Endothelial cell of umbilical vein (primary cell): ENCODE data around the gene ITGA11. TPM values are rescaled to one million over a fixed set of nuclear protein-coding genes. Genes with fewer than 3 reads are reported as not detected.

ENCODE experiments used
- BruUV-seq: library from RNA; stranded (reverse); fragments of 400-500 nt; replicated peaks from 2 replicates; lab custom pipeline; 2021; lab: Mats Ljungman, UMichigan
- CTCF ChIA-PET: fragments of 300-600, 350-600 bp; sonication (Branson Sonifier 250); formaldehyde crosslinking; loops from one replicate; lab custom pipeline; 2021; ENCODE audit warnings: antibody characterized with exemption, inconsistent platforms; lab: Charles Lee
- POLR2A ChIA-PET: fragments of 300-600, 350-600 bp; sonication (Branson Sonifier 250); formaldehyde crosslinking; loops from one replicate; lab custom pipeline; 2021; ENCODE audit warnings: antibody characterized with exemption, inconsistent platforms; lab: Charles Lee
- DNase-seq: peaks from one replicate; pipeline ENCODE4 v3.0.0-alpha.2; 2011; ENCODE audit warnings: low read depth, low spot score
- FAIRE-seq: peaks from 2 replicates; lab custom pipeline; 2011; peaks lifted over from hg19 to GRCh38; lab: Jason Lieb, UNC
- H2AFZ ChIP-seq: 2 replicates; pipeline ENCODE4 v1.6.0; 2012; ENCODE audit warnings: low read depth, low read length, control low read depth, inconsistent platforms
- H3K27ac ChIP-seq: 2 replicates; pipeline ENCODE4 v1.5.1; 2011; ENCODE audit warnings: low read depth, mild to moderate bottlenecking, control low read depth, low read length, moderate library complexity; ENCODE audit not compliant: insufficient read depth
- H3K27me3 ChIP-seq, 2 experiments: 2 replicates each; pipeline versions ENCODE4 v1.6.0 to v1.6.1; 2011; ENCODE audit warnings: low read length in 2 of 2, mixed read lengths in 1 of 2; ENCODE audit not compliant: control insufficient read depth in 2 of 2, insufficient read depth in 2 of 2
- H3K36me3 ChIP-seq, 2 experiments: 2 replicates in 1 of 2; 3 replicates in 1 of 2; pipeline ENCODE4 v1.5.1; 2011; ENCODE audit warnings: low read length in 2 of 2, mild to moderate bottlenecking in 1 of 2, moderate library complexity in 1 of 2; ENCODE audit not compliant: control insufficient read depth in 2 of 2, insufficient read depth in 2 of 2; ENCODE audit errors: extremely low read depth in 1 of 2
- H3K4me1 ChIP-seq: 3 replicates; pipeline ENCODE4 v1.5.1; 2011; ENCODE audit warnings: mild to moderate bottlenecking, low read length; ENCODE audit not compliant: control insufficient read depth, insufficient read depth; ENCODE audit errors: extremely low read depth
- H3K4me2 ChIP-seq: 2 replicates; pipeline ENCODE4 v1.6.1; 2011; ENCODE audit warnings: low read length, control low read depth, mixed read lengths; ENCODE audit not compliant: insufficient read depth
- H3K4me3 ChIP-seq, 3 experiments: fragments of 200-600 bp in 1 of 3; sonication (generic), shearing (Covaris generic) in 1 of 3; replicated peaks in 1 of 3; 2 replicates each; pipeline ENCODE4 v1.5.1; 2011 to 2016; ENCODE audit warnings: control low read depth in 3 of 3, low read length in 3 of 3, mild to moderate bottlenecking in 2 of 3, inconsistent platforms in 1 of 3, low read depth in 1 of 3, moderate library complexity in 1 of 3; ENCODE audit not compliant: insufficient read depth in 1 of 3
- H3K79me2 ChIP-seq: 2 replicates; pipeline ENCODE4 v1.6.0; 2012; ENCODE audit warnings: low read length, inconsistent platforms; ENCODE audit not compliant: control insufficient read depth, insufficient read depth
- H3K9ac ChIP-seq: replicated peaks from 2 replicates; pipeline ENCODE3; 2011; ENCODE audit warnings: low read length, control low read depth; ENCODE audit not compliant: insufficient read depth; ENCODE audit errors: extremely low read depth
- H3K9me1 ChIP-seq: replicated peaks from 3 replicates; pipeline ENCODE4 v1.6.0; 2011; ENCODE audit warnings: mild to moderate bottlenecking, low read length; ENCODE audit not compliant: control insufficient read depth, insufficient read depth; ENCODE audit errors: extremely low read depth
- H3K9me3 ChIP-seq: replicated peaks from 2 replicates; pipeline ENCODE4 v1.5.1; 2012; ENCODE audit warnings: low read length, inconsistent platforms; ENCODE audit not compliant: control insufficient read depth, insufficient read depth
- H4K20me1 ChIP-seq: replicated peaks from 2 replicates; pipeline ENCODE3; 2011; ENCODE audit warnings: mild to moderate bottlenecking, low read length; ENCODE audit not compliant: control insufficient read depth, insufficient read depth; ENCODE audit errors: extremely low read depth
- CTCF ChIP-seq, 2 donors: IDR thresholded peaks; 1 replicate in 1 of 2; 2 replicates in 1 of 2; pipeline ENCODE4 v1.5.1; 2011; ENCODE audit warnings: low read length in 2 of 2, mild to moderate bottlenecking in 2 of 2, moderate library complexity in 2 of 2, control low read depth in 1 of 2, inconsistent platforms in 1 of 2, low read depth in 1 of 2; ENCODE audit not compliant: insufficient read depth in 1 of 2; ENCODE audit errors: extremely low read depth in 1 of 2
- EZH2 ChIP-seq: IDR thresholded peaks from 2 replicates; pipeline ENCODE4 v1.6.1; 2012; ENCODE audit warnings: borderline replicate concordance, low read depth, mild to moderate bottlenecking, moderate library complexity, low read length, inconsistent platforms; ENCODE audit not compliant: severe bottlenecking
- FOS ChIP-seq: IDR thresholded peaks from 2 replicates; pipeline ENCODE4 v1.6.1; 2011; ENCODE audit warnings: mild to moderate bottlenecking, low read length, moderate library complexity, borderline replicate concordance; ENCODE audit not compliant: insufficient read depth
- GATA2 ChIP-seq: IDR thresholded peaks from 2 replicates; pipeline ENCODE4 v1.7.0; 2011; ENCODE audit warnings: low read depth, mild to moderate bottlenecking, moderate library complexity, mixed read lengths, low read length; ENCODE audit not compliant: insufficient read length, insufficient read depth
- JUN ChIP-seq: IDR thresholded peaks from 2 replicates; pipeline ENCODE4 v1.6.1; 2011; ENCODE audit warnings: borderline replicate concordance, low read depth; ENCODE audit not compliant: insufficient read length, insufficient read depth
- MAX ChIP-seq: IDR thresholded peaks from 2 replicates; pipeline ENCODE4 v1.6.1; 2011; ENCODE audit not compliant: insufficient read depth, insufficient read length
- MYC ChIP-seq: IDR thresholded peaks from one replicate; pipeline ENCODE4 v1.6.1; 2011; ENCODE audit warnings: mild to moderate bottlenecking, low read depth, low read length
- POLR2A ChIP-seq: IDR thresholded peaks from 2 replicates; pipeline ENCODE4 v1.6.1; 2012; ENCODE audit warnings: low read depth, mild to moderate bottlenecking, control low read depth, low read length
- POLR2AphosphoS5 ChIP-seq: IDR thresholded peaks from 2 replicates; pipeline ENCODE4 v1.6.1; 2012; ENCODE audit warnings: low read depth, mild to moderate bottlenecking, control low read depth, low read length, moderate library complexity; ENCODE audit not compliant: insufficient read depth
- dilution Hi-C: fragments of 300-500 bp; cut with MboI; formaldehyde crosslinking; loops from one replicate; pipeline ENCODE4 v1.15.0; 2019; ENCODE audit warnings: low sequenced_read_pairs; ENCODE audit not compliant: extremely low pct_ligation_motif_present
- intact Hi-C: fragments of 100-400 bp; cut with micrococcal nuclease; formaldehyde crosslinking; loops from one replicate; pipeline ENCODE4 v1.10.0; 2022
- polyA plus RNA-seq, 4 experiments: library from polyadenylated mRNA; depleted of rRNA in 3 of 4; stranded (reverse) in 3 of 4; unstranded in 1 of 4; fragments of >200 nt; gene quantifications; 2 replicates each; pipeline versions ENCODE4 v1.2.1 to v1.2.3, GENCODE V29; 2011 to 2012; ENCODE audit warnings: missing spikeins in 1 of 4
- total RNA-seq: library from RNA; stranded (reverse); gene quantifications from 2 replicates; pipeline ENCODE4 v1.2.3, GENCODE V29; 2021

The ITGA11 gene
- total and polyA plus RNA-seq, 2 donors (not counting 3 experiments of a cell fraction or from before 2014, with no cell fraction given), result 0.18 to 1.0 TPM

GRCh38 chr15:68376447-68377060 lies 55.4 kb downstream of the ITGA11 start:
- dilution Hi-C loops (no loop called here), intact Hi-C loops (no loop called here)
- Histone ChIP-seq H3K4me3 (no peak overlapping the region), H3K4me2 (no peak overlapping the region), H2AFZ (no peak overlapping the region), H3K9me3 (no peaks in the 10 kb centered on the region), H4K20me1 (no peaks in the 10 kb centered on the region), H3K27me3 (no peaks in the 10 kb centered on the region), H3K79me2 (no peaks in the 10 kb centered on the region), H3K9ac (no peak overlapping the region), H3K9me1 (no peaks in the 10 kb centered on the region), H3K27ac (no peak overlapping the region), H3K4me1 (peaks cover 17% of the 10 kb centered on the region), H3K36me3 (no peaks in the 10 kb centered on the region)
- CTCF ChIA-PET, result interaction anchor here (0.9 kb wide), 1 partner anchor 70 kb away, joined by 4 read pairs; no protein-coding TSS in a partner anchor
- POLR2A ChIA-PET, result no interaction called here
- FAIRE-seq, result no peak
- DNase-seq, result no peak
- TF ChIP-seq POLR2AphosphoS5 (no peak), POLR2A (no peak), GATA2 (no peak), FOS (no peak), MYC (no peak), MAX (no peak), JUN (no peak), EZH2 (no peak), CTCF (IDR thresholded peaks at IDR 0.05; ENCODE audit: extremely low read depth in 1 of 2, insufficient read depth in 1 of 2, low read depth in 1 of 2, low read length in 2 of 2) (no peak)
- no TSS peak for BruUV-seq
